Stimulated activated CD4-positive, alpha-beta T cell treated with anti-CD3 and anti-CD28 coated beads, Interleukin-1b, Interleukin-23, amount 100 ng/mL, for 24 hours (primary cell): ENCODE measurements around the gene CFAP74.
"Not testable (repeated sequence)": the region's sequence is repeated elsewhere in the genome, so short reads cannot be mapped to it uniquely, and the experiment has no call there.

Source experiments
- DNase-seq, 4 experiments: peaks; one replicate each; pipeline ENCODE4 v3.0.0-alpha.2; 2020; ENCODE audit warnings: low read depth in 4 of 4, low spot score in 1 of 4

CFAP74 gene

DNA sequence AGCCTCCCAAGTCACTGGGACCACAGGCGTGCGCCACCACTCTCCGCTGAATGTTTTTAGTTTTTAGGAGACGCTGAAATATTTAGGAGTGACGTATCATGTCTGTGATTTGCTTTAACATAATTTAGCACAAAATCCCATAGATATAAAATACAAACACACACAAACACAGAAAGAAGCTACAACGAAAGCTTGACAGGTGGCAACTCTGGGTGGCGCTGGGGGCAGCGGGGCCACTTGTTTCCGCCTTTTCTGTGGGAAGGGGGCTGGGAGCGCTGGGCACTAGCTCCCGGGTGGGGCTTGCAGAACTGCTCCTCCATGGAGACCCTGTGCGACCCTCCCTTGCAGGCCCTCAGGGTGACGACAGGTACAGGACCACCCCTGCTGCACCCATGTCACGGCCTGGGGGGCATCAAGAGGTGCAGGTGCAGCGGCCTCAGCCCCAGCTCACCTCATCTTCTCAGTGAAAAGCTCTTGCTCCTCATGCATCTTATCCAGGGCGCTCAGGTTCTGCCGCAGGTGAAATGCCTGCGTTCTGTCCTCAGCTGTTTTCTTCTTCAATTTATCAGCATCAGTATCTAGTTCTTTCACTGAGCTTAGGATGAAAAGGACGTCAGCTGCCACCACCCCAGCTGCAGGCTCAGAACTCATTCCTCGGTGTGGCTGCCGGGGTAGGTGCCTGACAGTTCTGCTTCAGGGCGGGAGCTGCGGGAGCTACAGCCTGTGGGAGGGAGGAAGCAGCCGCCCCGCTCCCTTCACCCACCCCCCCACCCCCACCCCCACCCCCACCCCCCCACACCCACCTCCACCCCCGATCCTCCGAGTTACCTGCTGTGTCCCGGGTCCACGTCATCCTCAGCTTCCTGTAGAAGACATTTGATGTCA lies 15.3 kb downstream of the CFAP74 start:
- no peak for DNase-seq

DNA sequence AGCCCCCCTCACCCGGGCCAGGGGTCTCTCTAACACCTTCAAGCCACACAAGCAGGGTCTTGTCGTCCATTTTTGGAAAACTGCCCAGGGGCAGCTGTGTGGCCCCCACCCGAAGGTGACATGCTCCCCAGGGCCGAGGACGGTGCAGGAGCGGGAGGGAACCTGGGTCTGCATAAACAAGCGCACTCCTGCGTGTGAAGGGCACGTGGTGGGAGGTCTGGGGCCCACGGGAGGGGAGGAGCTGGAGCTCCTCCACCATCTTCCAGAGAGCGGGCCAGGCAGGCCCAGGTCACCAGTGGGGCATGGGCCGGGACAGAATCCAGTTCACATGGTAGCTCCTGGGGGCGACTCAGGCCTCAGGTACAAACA lies 16.5 kb downstream of the CFAP74 start:
- no peak for DNase-seq

GRCh38 chr1:1986451-1987141 lies 17.0 kb downstream of the CFAP74 start:
- DNase-seq = no peak

- DNase-seq = no peak
Measured at GRCh38 chr1:1985375-1986050, 18.1 kb downstream of the CFAP74 start.

- no peak for DNase-seq
Measured at GRCh38 chr1:1984560-1985070, 19.0 kb downstream of the CFAP74 start.

GRCh38 chr1:1982379-1983232 lies 21.0 kb downstream of the CFAP74 start:
- no peak for DNase-seq

DNA sequence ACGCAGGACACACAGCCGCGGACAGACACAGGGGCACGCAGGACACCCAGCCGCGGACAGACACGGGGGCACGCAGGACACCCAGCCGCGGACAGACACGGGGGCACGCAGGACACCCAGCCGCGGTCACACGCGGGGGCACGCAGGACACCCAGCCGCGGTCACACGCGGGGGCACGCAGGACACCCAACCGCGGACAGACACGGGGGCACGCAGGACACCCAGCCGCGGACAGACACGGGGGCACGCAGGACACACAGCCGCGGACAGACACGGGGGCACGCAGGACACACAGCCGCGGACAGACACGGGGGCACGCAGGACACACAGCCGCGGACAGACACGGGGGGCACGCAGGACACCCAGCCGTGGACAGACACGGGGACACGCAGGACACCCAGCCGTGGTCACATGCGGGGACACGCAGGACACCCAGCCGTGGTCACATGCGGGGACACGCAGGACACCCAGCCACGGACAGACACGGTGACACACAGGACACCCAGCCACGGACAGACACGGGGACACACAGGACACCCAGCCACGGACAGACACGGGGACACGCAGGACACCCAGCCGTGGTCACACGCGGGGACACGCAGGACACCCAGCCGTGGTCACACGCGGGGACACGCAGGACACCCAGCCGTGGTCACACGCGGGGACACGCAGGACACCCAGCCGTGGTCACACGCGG lies 21.8 kb downstream of the CFAP74 start:
- DNase-seq = not testable (repeated sequence)

- DNase-seq = no peak
Measured at GRCh38 chr1:1981142-1981500, 22.5 kb downstream of the CFAP74 start.

DNA sequence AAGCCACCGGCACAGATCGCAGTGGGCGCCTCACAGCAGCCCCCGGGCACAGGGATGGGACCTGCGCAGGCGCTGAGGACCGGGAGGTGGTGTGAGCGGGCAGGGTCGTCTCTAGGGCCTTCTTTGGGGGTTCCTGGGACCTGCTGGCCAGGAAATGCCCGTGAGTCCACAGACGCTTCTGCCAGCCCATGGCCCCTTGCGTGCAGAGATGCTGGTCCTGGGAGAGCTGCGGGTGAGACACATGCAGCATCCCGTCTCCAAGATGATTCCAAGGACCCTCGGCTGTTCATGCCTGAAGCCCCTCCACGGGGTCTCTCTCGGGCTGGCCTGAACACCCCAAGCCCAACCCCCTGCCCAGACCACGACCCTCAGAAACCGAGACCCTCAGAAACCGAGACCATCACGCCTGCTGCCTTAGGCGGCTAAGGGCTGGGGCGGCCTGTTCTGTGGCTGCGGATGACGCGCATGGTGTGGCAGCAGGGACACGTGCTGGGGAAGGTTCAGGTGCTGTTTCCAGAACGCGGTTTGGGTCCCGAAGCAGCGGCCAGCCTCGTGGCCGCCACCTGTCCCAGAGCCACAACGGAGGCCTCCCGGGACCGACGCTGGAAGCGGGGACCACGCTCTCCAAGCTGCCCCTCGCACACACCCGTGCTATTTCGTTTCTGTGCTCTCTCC lies 23.0 kb downstream of the CFAP74 start:
- no peak for DNase-seq

GRCh38 chr1:1979482-1980165 lies 24.0 kb downstream of the CFAP74 start:
- no peak for DNase-seq

GRCh38 chr1:1978690-1979481 lies 24.7 kb downstream of the CFAP74 start:
- not testable (repeated sequence) for DNase-seq

DNA sequence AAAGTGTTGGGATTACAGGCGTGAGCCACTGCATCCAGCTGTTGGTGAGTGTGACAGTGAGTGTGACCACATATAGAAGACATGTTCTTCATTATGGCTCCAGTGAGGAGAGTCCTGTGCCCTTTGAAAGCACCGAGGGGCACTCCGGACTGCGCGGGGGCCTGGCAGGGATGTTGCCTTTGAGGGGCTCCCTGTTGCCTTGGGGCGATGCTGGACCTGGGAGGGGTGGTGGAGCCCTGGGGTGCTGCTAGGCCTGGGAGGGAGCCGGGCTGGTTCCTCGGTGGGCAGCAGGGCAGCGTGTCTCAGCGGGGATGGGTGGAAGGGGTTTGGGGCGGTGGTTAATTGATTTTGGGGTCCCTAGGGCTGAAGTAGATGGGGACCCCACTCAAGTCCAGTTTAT lies 25.5 kb downstream of the CFAP74 start:
- DNase-seq = no peak

DNA sequence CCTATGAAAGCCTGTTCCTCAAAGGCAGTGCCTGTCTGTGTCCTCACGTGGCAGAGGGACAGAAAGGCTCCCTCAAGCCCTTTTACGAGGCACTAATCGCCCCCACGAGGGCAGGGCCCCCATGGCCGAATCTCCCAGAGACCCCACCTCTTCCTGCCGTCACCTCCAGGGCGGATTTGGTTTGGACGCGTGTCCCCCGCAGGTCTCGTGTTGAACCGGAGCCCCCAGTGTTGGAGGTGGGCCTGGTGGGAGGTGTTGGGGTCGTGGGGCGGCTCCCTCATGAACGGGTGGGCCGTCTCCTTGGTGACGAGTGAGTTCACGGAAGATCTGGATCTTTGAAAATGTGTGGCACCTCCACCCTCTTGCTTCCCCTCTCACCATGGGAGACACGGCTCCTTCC lies 27.6 kb downstream of the CFAP74 start:
- no peak for DNase-seq

DNA sequence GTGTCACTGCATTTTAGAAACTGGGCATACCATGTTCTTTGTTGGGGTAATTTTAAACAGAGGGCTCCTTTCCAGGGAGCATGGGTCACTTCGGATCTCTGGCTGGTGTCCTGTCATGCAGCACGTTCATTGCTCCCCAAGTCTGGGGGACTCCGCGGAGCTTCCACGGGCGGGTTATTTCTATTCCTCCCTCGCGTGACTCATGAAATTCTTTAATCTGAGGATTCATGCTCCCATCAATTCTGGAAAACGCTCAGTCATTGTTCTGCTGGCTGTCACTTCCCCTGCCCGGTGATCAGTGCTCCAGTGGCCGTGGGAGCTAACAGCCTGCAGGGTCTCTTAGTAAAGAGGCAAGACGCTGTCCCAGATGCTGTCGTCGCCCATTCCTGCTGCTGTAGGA lies 28.1 kb downstream of the CFAP74 start:
- DNase-seq = no peak

DNA sequence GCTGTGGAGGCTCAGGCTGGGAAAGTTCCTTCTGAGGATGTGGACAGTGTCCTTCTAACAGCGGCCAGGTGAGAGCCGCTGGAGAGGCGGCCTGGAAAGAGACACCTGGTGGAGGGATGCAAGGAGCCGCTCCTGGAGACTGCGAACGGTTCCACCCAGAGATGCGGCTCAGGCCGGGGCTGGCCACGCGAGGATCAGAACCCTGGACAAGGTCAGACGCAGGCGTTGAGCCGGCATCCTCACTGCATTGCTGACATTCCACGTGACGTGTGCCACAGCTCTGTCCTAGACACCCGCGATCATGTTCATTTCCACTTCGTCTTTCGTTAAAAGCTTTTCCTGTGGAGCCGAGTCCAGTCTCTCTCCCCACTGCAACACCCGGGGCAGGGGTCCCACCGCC lies 28.8 kb downstream of the CFAP74 start:
- DNase-seq = no peak

DNA sequence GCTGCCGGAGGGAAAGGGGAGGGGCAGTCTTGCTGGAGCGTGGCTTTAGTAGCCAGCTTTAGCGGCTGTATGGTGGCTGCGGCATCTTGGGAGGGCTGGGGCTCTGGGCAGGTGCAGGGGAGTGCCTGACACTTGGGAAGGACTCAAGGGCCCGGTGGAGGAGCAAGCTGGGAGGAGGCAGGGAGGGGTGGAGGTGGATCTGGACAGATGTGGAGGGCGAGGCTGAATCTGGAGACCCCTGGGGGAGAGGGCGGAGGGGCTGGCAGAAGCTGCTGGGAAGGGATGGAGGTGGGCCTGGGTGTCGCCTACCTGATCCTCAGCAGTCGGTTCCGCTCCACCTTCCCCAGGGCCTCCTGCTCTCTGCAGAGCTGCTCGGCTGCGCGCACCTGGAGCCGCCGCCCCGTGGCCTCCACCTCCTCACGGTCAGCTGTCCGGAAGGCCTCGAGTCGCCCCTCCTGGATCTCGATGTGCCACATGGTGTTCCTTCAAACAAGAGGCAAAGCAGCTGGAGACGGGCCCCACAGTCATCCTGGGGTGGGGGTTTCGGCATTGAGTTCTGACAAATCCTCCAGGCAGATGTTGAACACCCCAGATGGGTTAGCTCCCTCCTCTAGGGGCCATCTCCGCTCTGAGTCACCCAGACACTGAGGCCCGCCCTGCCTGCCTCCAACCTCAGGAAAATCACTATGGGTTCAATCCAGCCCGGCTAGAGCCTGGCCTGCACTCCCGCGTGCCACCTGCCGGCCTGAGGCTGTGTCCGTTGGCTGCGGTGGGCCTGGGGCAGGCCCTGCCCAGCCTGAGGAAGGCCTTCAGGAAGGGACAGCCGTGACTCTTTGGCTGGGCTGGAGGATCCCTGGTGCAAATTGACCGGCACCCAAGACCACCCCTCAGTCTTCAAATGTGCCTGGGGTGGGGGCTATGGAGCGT lies 29.6 kb downstream of the CFAP74 start:
- no peak for DNase-seq

DNA sequence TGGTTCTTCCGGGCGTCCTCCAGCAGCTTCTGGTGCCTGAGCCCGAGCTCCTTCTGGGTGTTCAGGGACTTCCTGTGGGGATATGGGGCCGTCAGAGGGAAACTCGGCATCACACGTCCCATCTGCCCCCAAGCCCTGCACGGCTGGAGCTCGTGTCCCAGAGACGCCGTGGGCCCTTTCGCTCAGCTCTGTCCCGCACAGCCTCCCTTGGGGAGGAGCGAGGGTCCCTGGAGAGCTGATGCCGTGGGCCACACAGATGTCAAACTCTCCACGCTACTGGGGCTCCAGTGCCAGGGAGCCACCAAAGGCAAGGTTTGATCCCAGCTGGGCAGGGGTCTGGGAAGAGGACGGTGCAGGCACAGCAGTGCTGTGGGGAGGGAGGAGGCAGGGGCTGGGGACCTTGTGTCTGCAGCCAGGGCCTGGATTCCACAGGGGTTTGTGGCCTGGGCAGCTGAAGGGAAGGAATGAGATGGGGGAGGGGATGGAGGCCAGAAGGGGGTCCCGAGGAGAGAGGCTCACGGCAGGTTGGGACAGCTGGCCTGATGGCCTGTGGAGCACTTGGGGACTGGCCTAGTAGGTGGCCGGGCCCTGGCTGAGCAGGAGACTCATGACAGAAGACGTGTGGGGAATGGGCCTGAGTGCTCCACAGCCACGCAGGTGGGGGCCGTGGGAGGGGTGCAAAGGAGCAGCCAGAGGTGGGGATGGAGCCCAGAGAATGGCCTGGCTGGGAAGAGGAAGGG lies 30.4 kb downstream of the CFAP74 start:
- DNase-seq = no peak
